Colonic mucosa (tissue), 4 donors: ENCODE results near the gene ADGRA1. TPM values are rescaled to one million over a fixed set of nuclear protein-coding genes. Genes with fewer than 3 reads are reported as not detected.

Source experiments
- DNase-seq: peaks from one replicate; pipeline ENCODE4 v3.0.0-alpha.2; 2020
- H3K27ac ChIP-seq: fragments of 200-600 bp; one replicate; pipeline ENCODE4 v1.8.0; 2021
- H3K27me3 ChIP-seq: fragments of 200-600 bp; one replicate; pipeline ENCODE4 v1.8.0; 2021
- H3K36me3 ChIP-seq: fragments of 200-600 bp; one replicate; pipeline ENCODE4 v1.8.0; 2021
- H3K4me1 ChIP-seq: fragments of 200-600 bp; one replicate; pipeline ENCODE4 v1.8.0; 2021; ENCODE audit warnings: mild to moderate bottlenecking
- H3K4me3 ChIP-seq: fragments of 200-600 bp; one replicate; pipeline ENCODE4 v1.8.0; 2021
- H3K9ac ChIP-seq, 2 donors: one replicate each; pipeline ENCODE4 v1.7.0; 2013; ENCODE audit warnings: control low read depth in 2 of 2, low read depth in 2 of 2, low read length in 2 of 2
- H3K9me3 ChIP-seq: fragments of 200-600 bp; one replicate; pipeline ENCODE4 v1.8.0; 2021
- CTCF ChIP-seq: fragments of 200-600 bp; IDR thresholded peaks from one replicate; pipeline ENCODE4 v1.8.0; 2022; ENCODE audit warnings: antibody characterized with exemption, mild to moderate bottlenecking
- intact Hi-C: fragments of 100-400 bp; cut with DNase I; formaldehyde crosslinking; loops from one replicate; pipeline ENCODE4 v1.14.1; 2022
- total RNA-seq, 2 donors: library from RNA; stranded (reverse); fragmentation: NEBNext Ultra II Directional in 1 of 2; extraction: Animal tissue kit (Norgen Biotek cat#: 25700) in 1 of 2; gene quantifications; one replicate each; pipeline ENCODE4 v1.2.1, GENCODE V29; 2021
- donor health status: healthy.
- donor health status: DM: no; HTN: no; CAD: no.
- donor health status: DM: no; HTN: no; CAD: no.

The ADGRA1 gene
- total RNA-seq, 2 donors from 2014 or later = not detected

DNA sequence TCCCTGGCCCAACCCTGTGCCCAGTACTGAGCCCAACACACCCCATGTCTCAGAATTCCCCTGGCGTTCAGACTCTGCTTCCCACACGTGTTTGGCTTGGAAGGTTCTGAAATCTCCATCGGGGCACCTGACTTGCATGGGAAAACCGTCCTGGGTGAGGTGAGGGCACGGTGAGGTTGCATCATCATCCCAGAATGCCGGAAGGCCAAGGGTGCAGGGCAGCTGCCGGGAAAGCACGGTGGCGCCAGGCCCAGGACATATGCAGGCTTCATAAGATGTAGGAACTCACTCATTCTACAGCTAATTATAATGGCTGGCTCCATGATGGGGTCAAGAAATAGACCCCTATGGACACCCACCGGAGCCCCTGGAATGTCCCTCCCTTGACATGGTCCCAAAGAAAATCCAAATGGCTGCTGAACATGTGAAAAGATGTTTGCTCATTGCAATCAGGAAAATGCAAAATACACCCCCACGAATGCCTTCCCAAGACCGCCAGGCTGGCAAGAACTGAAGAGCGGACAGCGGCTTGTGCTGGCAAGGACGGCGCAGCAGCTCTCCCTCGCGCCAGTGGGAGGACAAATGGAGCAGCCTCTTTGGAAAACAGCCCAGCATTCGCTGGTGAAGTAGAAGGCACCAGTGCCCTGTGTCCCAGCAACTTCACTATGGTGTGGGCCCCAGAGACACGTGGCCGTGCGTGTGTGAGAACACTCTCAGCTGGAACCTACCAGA is 74.6 kb downstream of the ADGRA1 start:
- intact Hi-C loops = no loop called here
- H3K9me3 ChIP-seq = no peaks in the 10 kb centered on the region
- H3K27me3 ChIP-seq = peaks cover 17% of the 10 kb centered on the region
- no peak overlapping the region for H3K4me3 ChIP-seq
- no peak for TF ChIP-seq CTCF
- no peaks in the 10 kb centered on the region for H3K36me3 ChIP-seq
- H3K27ac ChIP-seq = no peak overlapping the region
- no peaks in the 10 kb centered on the region for H3K4me1 ChIP-seq
- no peak for DNase-seq
- no peak overlapping the region for H3K9ac ChIP-seq

DNA sequence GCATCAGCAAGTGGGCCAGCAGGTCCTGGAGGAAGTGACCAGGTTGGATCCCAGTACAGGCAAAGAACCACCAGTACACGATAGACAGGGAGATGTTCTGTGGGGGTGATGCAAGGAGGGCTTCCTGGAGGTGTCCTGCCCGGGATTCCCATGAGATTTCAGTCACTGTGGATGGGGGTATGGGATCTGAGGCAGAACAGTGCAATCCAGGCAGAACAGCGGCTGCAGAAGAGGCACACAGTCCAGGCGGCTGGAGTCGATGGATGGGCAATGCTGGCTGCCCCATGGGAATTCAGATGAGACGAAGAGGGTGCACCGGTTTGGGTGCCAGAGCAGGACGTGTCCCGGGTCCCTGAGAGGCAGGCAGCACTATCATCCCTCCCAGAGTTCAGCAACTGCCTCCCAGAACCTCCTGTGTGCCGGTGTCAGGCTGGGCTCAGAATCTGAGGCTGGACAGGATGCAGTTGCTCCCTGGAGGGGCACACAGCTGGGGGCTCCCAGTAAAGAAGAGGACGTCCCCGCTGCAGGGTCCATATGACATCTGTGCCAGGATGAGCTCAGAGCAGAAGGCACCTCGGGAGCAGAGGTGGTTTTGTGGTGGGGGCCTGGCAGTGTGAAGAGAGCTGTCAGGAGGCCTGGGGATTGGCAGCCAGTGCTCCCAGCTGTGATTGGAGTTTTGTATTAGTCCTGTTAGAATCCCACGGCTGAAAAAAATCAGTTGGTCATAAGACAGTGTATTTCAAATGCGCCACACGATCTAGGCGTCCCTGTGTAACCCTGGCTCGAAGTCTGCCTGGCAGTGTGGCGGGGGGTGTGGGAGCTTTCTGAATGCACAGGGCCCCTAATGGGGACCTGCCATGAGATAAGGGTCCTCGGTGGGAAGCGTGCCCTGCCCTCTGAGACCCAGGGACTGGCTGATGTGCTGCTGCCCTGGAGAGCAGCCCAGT is 75.5 kb downstream of the ADGRA1 start:
- intact Hi-C loops = no loop called here
- Histone ChIP-seq H3K4me3 (no peak overlapping the region), H3K36me3 (no peaks in the 10 kb centered on the region), H3K4me1 (no peaks in the 10 kb centered on the region), H3K27ac (no peak overlapping the region), H3K27me3 (peaks cover 17% of the 10 kb centered on the region), H3K9me3 (no peaks in the 10 kb centered on the region), H3K9ac (no peak overlapping the region)
- no peak for TF ChIP-seq CTCF
- DNase-seq = no peak

DNA sequence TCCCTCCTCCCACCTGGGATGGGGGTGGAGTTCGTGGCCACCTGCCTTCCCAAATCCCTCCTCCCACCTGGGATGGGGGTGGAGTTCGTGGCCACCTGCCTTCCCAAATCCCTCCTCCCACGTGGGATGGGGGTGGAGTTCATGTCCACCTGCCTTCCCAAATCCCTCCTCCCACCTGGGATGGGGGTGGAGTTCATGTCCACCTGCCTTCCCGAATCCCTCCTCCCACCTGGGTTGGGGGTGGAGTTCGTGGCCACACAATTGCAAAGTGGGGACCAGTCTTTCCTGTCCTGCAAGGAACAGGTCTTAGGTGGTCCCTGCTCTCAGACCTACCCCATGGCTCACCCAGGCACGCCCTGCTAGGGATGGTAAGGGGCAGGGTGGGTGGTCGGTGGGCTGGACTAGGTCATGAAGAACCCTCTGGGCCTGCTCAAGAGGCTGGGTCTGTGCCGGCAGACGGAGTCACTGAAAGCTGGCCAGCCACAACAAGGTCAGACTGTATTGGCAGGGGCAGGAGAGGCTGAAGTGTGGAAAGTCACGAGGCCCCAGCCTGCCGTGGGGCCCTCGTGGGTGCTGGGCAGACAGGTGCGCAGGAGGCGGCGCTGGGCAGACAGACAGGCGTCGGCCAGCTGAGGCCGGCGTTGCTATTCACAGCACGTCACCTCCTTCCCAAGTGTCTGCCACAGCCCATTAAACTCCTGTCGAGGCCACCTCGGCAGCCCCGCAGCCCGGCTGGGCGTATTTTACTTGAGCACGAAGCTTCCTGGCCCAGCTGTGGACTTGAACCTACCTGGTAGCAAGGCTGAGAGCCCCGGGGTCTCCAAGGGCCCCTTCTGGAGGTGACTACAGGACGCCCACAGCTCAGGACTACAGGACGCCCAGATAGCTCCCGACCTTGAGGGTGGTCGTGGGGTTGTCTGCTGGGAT is 76.4 kb downstream of the ADGRA1 start:
- Histone ChIP-seq H3K36me3 (no peaks in the 10 kb centered on the region), H3K4me1 (no peaks in the 10 kb centered on the region), H3K27me3 (peaks cover 17% of the 10 kb centered on the region), H3K9me3 (no peaks in the 10 kb centered on the region), H3K4me3 (no peak overlapping the region), H3K9ac (no peak overlapping the region), H3K27ac (no peak overlapping the region)
- DNase-seq = no peak
- TF ChIP-seq CTCF = no peak
- intact Hi-C loops = no loop called here

- DNase-seq = no peak
- Histone ChIP-seq H3K4me1 (no peaks in the 10 kb centered on the region), H3K27ac (no peak overlapping the region), H3K27me3 (peaks cover 17% of the 10 kb centered on the region), H3K4me3 (no peak overlapping the region), H3K36me3 (no peaks in the 10 kb centered on the region), H3K9ac (no peak overlapping the region), H3K9me3 (no peaks in the 10 kb centered on the region)
- TF ChIP-seq CTCF = no peak
- intact Hi-C loops = no loop called here
Measured at GRCh38 chr10:133164816-133165555, 77.3 kb downstream of the ADGRA1 start.
